ENCODE measurements around the gene CTPS1.

CTPS1 gene

GRCh38 chr1:40969445-40969844 is 10.1 kb upstream of the CTPS1 start:
- no peak for DNase-seq (ENCODE audit: low spot score)

DNA sequence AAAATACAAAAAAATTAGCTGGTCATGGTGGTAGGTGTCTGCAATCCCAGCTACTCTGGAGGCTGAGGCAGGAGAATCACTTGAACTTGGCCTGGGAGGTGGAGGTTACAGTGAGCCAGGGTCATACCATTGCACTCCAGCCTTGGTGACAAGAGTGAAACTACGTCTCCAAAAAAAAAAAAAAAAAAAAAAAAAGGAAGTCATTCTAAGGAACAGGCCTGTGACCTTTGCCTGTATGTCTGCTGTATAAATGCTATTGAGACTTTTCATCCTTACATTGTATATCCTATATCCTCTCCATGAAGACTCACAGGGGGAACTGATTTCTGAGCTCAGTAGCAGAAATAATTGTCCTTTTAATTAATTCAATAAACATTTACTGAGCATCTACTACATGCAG is 7.5 kb upstream of the CTPS1 start:
- DNase-seq (ENCODE audit: low spot score) = no peak

DNA sequence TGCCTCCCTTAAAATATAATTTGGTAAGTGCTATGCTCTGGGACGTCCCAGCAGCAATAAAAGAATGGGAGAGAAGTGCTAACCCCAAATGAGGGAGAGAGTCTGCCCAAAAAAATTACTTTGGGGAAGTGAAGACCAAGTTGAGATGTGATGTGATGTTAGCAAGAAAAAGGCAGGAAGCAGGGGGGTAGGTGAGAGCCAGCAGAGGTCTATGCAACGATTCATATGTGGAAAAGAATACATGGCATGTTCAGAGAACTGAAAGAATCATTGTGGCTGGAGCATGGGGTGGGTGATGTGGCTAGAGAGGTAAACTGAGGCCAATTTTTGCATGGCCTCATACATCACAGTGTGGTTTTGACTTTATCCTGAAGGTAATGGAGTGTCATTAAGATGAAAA is 5.6 kb upstream of the CTPS1 start:
- DNase-seq (ENCODE audit: low spot score) = no peak

- DNase-seq (ENCODE audit: low spot score) = no peak
These were observed 4.6 kb upstream of the CTPS1 start for GRCh38 chr1:40974945-40975344.

GRCh38 chr1:40976952-40977690 is 2.4 kb upstream of the CTPS1 start:
- DNase-seq (ENCODE audit: low spot score) = no peak

- no peak for DNase-seq (ENCODE audit: low spot score)
These were observed 1.8 kb upstream of the CTPS1 start for GRCh38 chr1:40977716-40978115.

DNA sequence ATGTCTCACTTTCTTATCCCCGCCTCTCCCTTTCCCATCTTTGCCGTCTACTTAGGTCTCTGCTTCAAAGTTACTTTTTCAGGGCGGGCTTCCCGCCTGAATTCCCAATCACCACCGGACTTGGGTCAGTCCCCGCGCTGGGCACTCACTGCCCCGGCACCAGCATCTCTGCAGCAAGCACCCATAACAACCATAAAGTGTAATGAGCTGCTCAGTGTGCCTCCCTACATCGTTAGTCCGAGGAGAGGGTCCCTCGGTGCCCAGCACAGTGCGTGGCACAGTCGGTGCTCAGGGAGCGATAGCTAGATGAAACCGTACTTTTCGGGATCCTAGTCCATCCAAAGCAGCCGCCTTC is 633 bp upstream of the CTPS1 start:
- DNase-seq (ENCODE audit: low spot score) = no peak

DNA sequence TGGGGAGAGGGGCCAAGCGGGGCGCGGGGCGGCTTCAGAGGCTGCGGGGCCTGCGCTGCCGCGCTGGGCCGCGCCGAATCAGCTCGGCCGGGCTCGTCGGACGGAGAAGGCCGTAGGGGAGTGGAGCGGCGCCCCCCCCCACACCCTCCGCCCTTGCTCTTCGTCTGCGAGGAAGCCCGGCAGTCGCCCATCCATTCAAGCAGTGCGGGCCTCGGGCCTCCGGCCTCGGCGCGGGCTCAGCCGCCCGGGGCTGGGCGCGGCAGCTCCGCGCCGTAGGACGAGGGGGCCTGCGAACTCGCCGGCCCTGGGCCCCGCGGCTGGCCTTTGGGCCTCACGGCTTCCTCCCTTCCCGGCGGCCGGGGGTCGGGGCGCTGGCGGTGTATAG is 564 bp downstream of the CTPS1 start:
- DNase-seq (ENCODE audit: low spot score) = no peak

GRCh38 chr1:40980453-40981121 is 1.1 kb downstream of the CTPS1 start:
- DNase-seq (ENCODE audit: low spot score) = no peak

DNA sequence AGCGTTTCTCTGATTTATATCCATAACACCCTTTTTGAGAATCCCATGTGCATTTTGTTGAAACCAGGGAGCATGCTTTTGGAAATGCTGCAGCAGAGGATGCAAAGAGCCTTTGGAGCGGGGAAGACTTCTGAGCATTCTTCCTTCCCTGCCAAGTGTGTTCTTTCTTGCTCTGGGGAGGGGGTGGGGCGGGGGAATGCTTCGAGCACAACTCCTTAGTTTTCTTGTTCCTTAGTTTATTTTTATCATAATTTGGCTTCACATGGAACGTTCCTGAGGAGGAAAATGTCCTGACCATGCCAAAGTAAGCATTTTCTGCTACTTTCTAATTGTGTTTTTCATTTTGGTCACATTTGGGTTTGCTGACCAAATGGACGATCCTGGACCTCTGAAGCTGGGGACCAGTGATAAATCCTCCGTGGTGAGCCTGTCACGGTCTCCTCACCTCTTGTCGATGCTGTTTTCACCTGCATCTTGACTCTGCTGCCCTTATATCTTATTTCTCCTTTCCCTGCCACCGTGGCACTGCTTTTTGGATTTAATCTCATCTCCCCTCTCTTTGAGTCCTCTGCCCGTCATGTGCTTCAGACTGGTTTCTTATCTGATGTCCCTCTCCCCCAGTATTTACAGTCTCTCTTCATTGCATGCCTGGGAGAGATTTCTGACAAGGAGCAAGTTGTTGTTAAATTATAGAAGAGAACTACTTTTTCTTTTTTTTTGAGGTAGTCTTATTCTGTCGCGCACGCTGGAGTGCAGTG is 2.4 kb downstream of the CTPS1 start:
- DNase-seq (ENCODE audit: low spot score) = no peak

DNA sequence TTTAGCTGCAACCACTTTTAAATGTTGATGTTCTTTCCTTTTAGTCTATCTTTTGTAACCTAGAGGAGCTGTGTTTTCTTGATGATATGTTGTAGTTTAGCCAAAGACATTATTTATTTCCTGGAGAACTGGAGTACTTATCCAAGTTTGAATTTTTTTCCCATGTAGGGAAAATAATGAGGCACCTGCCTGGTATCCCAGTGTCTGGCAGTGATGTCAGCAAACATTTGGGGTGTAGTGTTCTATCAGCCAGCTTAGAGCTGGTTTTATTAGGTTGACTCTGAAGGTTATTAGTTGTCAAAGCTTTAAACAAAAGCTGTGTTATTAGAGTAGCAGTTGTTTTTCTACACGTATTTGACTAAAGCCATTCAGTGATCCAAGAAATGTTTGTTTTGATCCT is 3.2 kb downstream of the CTPS1 start:
- DNase-seq (ENCODE audit: low spot score) = no peak

- no peak for DNase-seq (ENCODE audit: low spot score)
These were observed 3.8 kb downstream of the CTPS1 start for GRCh38 chr1:40983286-40983685.

- DNase-seq (ENCODE audit: low spot score) = no peak
These were observed 4.6 kb downstream of the CTPS1 start for GRCh38 chr1:40984066-40984465.

DNA sequence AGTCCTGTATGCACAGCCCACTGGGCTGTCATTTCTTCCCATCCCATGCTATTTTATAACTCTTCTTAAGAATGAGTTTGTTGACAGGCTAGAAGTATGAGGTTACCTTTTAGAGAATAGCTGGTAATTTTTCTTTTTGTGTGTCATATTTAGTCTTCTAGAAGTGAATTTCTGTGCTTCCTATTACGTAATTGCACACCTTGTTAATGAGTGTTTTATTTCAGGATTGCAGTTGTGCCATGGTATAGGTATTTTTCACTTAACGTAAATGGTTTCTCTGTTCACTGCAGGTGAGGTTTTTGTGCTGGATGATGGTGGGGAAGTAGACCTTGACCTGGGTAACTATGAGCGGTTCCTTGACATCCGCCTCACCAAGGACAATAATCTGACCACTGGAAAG is 5.0 kb downstream of the CTPS1 start:
- DNase-seq (ENCODE audit: low spot score) = no peak

- DNase-seq (ENCODE audit: low spot score) = no peak
These were observed 5.7 kb downstream of the CTPS1 start for GRCh38 chr1:40985161-40985560.

GRCh38 chr1:40985875-40986274 is 6.4 kb downstream of the CTPS1 start:
- DNase-seq (ENCODE audit: low spot score) = no peak

- no peak for DNase-seq (ENCODE audit: low spot score)
These were observed 6.9 kb downstream of the CTPS1 start for GRCh38 chr1:40986328-40986783.

DNA sequence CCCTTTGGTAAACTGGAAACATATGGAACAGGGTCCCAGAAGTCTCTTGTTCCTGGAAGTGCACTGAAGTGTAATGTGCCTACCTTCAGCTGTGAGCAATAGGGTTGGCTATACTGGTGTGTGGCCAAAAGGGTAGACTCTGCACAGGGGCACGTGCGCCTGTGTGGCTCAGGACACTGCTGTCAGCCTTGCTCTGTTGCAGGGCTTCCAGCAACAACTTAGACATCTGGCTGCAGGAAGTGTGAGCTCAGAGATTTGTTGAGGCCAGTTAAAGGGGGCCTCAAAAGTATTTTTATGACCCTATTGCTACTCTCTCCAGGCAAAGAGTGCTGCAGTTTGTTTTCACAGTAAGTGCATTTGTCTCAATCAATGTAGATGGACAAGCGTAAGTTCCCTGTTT is 7.5 kb downstream of the CTPS1 start:
- DNase-seq (ENCODE audit: low spot score) = no peak

DNA sequence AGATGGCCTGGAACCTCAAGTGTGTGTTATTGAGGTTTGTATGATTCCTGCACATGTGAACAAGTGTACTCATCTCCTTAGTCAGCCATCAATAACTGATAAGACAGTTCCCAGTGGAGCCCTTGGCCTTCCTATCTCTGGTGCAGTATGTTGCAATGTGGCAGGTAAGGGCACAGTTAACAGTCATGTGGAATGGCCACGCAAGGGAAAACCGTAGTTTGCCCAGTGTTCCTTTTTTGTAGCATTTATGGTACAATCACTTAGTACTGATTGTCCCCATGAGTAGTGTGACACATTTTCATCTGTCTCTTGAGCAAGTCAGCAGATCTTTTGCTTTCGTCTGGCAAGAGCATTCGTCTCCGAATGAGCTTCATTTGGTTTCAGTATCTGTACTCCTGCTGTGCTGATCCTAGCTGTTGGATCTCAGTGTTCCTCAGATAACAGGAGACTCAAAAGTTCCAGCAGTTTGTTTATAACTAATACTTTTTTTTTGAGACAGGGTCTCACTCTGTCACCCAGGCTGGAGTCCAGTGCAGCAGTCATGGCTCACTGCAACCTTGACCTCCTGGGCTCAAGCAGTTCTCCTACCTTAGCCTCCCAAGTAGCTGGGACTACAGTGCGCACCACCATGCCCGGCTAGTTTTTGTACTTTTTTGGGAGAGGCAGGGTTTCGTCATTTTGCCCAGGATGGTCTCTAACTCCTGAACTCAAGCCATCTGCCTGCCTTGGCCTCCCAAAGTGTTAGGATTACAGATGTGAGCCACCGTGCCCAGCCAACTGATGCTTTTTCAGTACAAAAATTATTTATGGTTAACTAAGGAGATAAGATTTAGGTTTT is 8.2 kb downstream of the CTPS1 start:
- no peak for DNase-seq (ENCODE audit: low spot score)

DNA sequence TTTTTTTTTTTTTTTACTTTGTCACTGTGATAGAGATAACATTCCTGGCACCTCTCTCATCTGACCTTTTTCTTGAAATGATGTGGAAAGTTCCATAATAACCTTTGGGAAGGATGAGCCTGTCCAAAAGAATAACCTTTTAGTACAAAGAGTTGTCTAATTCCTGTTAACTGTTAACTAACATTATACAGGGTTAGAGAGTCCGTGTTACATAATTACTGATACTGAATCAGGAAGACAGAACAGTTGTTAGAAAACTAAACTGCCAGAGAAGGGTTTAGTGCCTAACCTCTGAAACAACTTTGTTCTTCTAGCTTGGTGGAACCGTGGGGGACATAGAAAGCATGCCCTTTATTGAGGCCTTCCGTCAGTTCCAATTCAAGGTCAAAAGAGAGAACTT is 8.8 kb downstream of the CTPS1 start:
- DNase-seq (ENCODE audit: low spot score) = no peak

- no peak for DNase-seq (ENCODE audit: low spot score)
These were observed 9.6 kb downstream of the CTPS1 start for GRCh38 chr1:40989066-40989465.

- DNase-seq (ENCODE audit: low spot score) = no peak
These were observed 17.6 kb downstream of the CTPS1 start for GRCh38 chr1:40997096-40997495.

Measured in hematopoietic multipotent progenitor cell treated with erythropoietin and hydrocortisone succinate and interleukin-3 and kit ligand, for 17 days (in vitro differentiated cells).